A549 treated with AZD9567 at 1 μM for 4 hours (cell line): Measurements from ENCODE around the gene IGFN1. TPM values are rescaled to one million over a fixed set of nuclear protein-coding genes. Genes with fewer than 3 reads are reported as not detected.

Source experiments
- total RNA-seq: library from RNA; stranded (reverse); fragments of 200-300 nt; extraction: Qiagen RNA extraction; gene quantifications from 5 replicates; pipeline ENCODE4 v1.2.3, GENCODE V29; 2022; ENCODE audit not compliant: insufficient read depth

The IGFN1 gene
- total RNA-seq, result 0.65 to 0.78 TPM (median 0.71 TPM) in 4 of 5 replicates, not detected in the other

GRCh38 chr1:201190624-201191051 lies at the start of gene IGFN1:
IGFN1 (plus strand) TSS chr1:201190824; CDS start chr1:201193294, 2,470 bp downstream.

GRCh38 chr1:201154389-201155165 lies 36.0 kb upstream of the IGFN1 start, which contains the start of gene TMEM9:
TMEM9 (minus strand) TSS chr1:201154474; CDS start chr1:201153923, 551 bp downstream.

Other genes with a start within 250 kb of the IGFN1 start
- 1.4 to 2.5 TPM (median 2.3 TPM) in 5 replicates for gene KIF21B, start 167.1 kb upstream of the IGFN1 start, total RNA-seq
- gene CACNA1S, start 78.4 kb upstream of the IGFN1 start, total RNA-seq, result not detected in 5 replicates
- gene ASCL5, start 63.6 kb upstream of the IGFN1 start, total RNA-seq, result 0.13 to 0.21 TPM (median 0.15 TPM) in 4 of 5 replicates, not detected in the other
- gene TMEM9, start 36.4 kb upstream of the IGFN1 start, total RNA-seq, result 82.1 to 90.8 TPM (median 87.0 TPM) in 5 replicates
- gene PKP1, start 92.7 kb downstream of the IGFN1 start, total RNA-seq, result 0.02 to 0.03 TPM (median 0.02 TPM) in 3 of 5 replicates, not detected in the others
- 0.08 to 0.17 TPM in 2 of 5 replicates, not detected in the others for gene TNNT2, start 186.9 kb downstream of the IGFN1 start, total RNA-seq
- 0.27 to 0.63 TPM (median 0.42 TPM) in 4 of 5 replicates, not detected in the other for gene LAD1, start 208.5 kb downstream of the IGFN1 start, total RNA-seq
- gene TNNI1, start 230.9 kb downstream of the IGFN1 start, total RNA-seq, result not detected in 5 replicates